ENCODE measurements around the gene ZDHHC8. TPM values are rescaled to one million over a fixed set of nuclear protein-coding genes. Genes with fewer than 3 reads are reported as not detected.

The ZDHHC8 gene
- total and polyA plus RNA-seq, 2 experiments from 2014 or later = 9.6 to 72.7 TPM

DNA sequence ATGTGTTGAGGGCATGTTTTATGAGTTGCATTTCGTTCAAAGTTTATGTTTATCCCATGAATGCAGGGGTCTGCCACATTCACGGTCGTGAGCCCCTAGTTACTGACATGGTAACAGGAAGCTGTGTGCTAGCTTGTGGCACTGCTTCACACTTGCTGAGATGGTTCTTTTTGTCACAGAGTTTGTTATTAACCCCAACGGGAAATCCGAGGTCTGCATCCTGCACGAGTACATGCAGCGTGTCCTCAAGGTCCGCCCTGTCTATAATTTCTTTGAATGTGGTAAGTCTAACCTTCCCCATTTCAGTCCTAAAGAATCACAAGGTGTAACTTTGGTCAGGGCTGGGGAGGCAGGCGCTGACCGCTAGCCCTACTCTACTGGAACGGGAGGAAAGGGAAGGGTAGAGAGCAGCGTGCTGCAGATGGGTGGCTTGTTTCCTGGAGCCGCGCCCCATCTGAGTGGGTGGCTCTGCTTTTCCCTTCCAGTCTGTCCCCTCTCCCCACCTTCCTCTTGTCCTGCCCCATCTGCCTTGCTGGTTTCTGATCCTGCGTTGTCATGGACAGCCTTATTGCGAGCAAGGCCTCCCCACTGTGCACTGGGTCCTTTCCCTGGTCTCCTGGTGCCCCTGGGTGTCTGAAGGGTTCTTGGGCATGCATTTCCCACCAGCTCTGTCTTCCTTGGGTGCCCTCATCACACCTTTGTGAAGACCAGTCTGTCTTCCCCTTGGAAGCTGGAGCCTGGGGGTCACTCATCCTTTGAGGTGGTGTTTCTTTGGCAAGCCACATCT lies 39.7 kb upstream of the ZDHHC8 start:
- Histone ChIP-seq H3K79me2 (peaks cover 22% of the 10 kb centered on the region), H3K4me1 (ENCODE audit: insufficient read depth) (no peaks in the 10 kb centered on the region), H3K4me2 (no peak overlapping the region), H3K36me3 (replicated peaks; ENCODE audit: insufficient read depth, low read depth) (no peaks in the 10 kb centered on the region), H4K20me1 (ENCODE audit: insufficient read depth, poor library complexity, severe bottlenecking) (no peaks in the 10 kb centered on the region), H3K27ac (no peak overlapping the region), H3K9me3 (ENCODE audit: low read depth) (no peaks in the 10 kb centered on the region), H3K27me3 (no peaks in the 10 kb centered on the region), H3K4me3 (no peak overlapping the region), H3K9me2 (replicated peaks; ENCODE audit: insufficient read depth) (no peaks in the 10 kb centered on the region), H2AFZ (no peak overlapping the region)
- no peak for DNase-seq (ENCODE audit: low spot score)
- TF ChIP-seq EZH2 (IDR thresholded peaks at IDR 0.05; ENCODE audit: borderline replicate concordance) (no peak), EZH2phosphoT487 (IDR thresholded peaks at IDR 0.05; ENCODE audit: low read depth, severe bottlenecking, unreplicated experiment) (no peak)
- TF ChIP-seq, protein P1, sequence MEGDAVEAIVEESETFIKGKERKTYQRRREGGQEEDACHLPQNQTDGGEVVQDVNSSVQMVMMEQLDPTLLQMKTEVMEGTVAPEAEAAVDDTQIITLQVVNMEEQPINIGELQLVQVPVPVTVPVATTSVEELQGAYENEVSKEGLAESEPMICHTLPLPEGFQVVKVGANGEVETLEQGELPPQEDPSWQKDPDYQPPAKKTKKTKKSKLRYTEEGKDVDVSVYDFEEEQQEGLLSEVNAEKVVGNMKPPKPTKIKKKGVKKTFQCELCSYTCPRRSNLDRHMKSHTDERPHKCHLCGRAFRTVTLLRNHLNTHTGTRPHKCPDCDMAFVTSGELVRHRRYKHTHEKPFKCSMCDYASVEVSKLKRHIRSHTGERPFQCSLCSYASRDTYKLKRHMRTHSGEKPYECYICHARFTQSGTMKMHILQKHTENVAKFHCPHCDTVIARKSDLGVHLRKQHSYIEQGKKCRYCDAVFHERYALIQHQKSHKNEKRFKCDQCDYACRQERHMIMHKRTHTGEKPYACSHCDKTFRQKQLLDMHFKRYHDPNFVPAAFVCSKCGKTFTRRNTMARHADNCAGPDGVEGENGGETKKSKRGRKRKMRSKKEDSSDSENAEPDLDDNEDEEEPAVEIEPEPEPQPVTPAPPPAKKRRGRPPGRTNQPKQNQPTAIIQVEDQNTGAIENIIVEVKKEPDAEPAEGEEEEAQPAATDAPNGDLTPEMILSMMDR (IDR thresholded peaks at IDR 0.05; ENCODE audit: poor library complexity) = no peak
- WGBS (ENCODE audit: low lambda C conversion rate, missing lambda C conversion rate) = 98% methylated on average over 16 of the region's 16 CpGs

DNA sequence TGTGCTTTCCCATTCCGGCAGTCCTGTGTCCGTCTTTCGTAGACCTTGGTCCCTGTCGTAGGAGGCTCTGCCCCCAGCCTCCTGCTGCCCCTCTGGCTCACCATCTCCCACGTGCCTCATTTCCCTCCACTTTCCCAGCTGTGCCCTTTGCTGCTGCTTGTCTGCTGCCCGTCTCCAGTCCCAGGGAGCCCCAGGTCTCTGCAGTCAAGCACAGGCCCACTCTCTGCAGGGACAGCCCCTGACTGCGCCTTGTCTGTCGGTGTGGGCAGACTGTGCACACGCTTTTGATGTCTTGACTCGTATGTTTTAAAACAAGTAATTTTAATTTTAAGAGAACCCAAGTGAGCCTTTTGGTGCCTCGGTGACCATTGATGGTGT lies 39.1 kb upstream of the ZDHHC8 start:
- no peak overlapping the region for H3K4me3 ChIP-seq
- H3K4me1 ChIP-seq (ENCODE audit: insufficient read depth) = no peaks in the 10 kb centered on the region
- H4K20me1 ChIP-seq (ENCODE audit: insufficient read depth, poor library complexity, severe bottlenecking) = no peaks in the 10 kb centered on the region
- H3K27ac ChIP-seq = no peak overlapping the region
- H2AFZ ChIP-seq = no peak overlapping the region
- 98% methylated on average over 11 of the region's 11 CpGs for WGBS (ENCODE audit: low lambda C conversion rate, missing lambda C conversion rate)
- H3K4me2 ChIP-seq = no peak overlapping the region
- no peaks in the 10 kb centered on the region for H3K9me3 ChIP-seq (ENCODE audit: low read depth)
- H3K27me3 ChIP-seq = no peaks in the 10 kb centered on the region
- TF ChIP-seq EZH2 (IDR thresholded peaks at IDR 0.05; ENCODE audit: borderline replicate concordance) (no peak), EZH2phosphoT487 (IDR thresholded peaks at IDR 0.05; ENCODE audit: low read depth, severe bottlenecking, unreplicated experiment) (no peak)
- TF ChIP-seq, protein P1 (IDR thresholded peaks at IDR 0.05; ENCODE audit: poor library complexity) = no peak
- no peaks in the 10 kb centered on the region for H3K9me2 ChIP-seq (replicated peaks; ENCODE audit: insufficient read depth)
- no peak for DNase-seq (ENCODE audit: low spot score)
- no peaks in the 10 kb centered on the region for H3K36me3 ChIP-seq (replicated peaks; ENCODE audit: insufficient read depth, low read depth)
- H3K79me2 ChIP-seq = peaks cover 22% of the 10 kb centered on the region

DNA sequence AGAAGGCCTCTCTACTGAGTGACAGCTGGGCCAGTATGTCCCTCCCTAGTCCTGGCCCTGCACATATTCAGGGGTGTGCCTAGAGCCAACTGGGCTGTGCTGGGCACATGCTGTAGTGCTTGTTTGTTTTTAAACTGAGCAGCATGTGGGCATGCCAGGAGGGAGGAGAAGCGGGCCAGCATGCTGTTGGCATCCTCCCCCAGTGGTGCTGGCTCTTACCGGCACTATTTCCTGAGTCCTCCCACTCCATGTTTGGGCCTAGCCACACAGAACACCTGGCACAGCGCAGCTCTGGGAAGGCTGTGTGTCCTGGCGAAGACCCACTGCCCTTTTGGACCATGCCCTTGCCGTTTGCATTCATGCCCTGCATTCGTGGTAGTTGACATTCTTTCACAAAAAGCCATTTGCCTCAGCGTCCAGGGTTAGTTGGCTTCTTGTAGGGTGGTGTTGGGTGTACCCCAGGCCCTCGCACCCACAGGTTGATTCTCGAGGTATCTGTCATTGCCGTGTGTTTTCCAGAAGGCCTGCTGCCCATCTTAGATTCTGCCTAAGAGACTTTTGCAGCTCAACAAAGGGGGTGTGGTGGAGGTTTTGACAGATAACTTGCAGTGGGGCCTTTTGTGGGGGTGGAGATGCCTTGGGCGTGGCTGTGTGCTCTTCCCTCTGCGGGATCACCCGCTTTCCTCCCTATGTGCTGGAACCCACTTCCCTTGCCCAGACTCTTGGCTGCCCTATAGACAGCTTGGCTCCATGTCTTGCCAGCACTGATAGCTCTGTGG lies 38.0 kb upstream of the ZDHHC8 start:
- Histone ChIP-seq H3K27ac (no peak overlapping the region), H3K79me2 (peaks cover 20% of the 10 kb centered on the region)

More for the DNA sequence above, 38.0 kb upstream of the ZDHHC8 start:
- DNase-seq (ENCODE audit: low spot score) = no peak
- TF ChIP-seq EZH2 (IDR thresholded peaks at IDR 0.05; ENCODE audit: borderline replicate concordance) (no peak), EZH2phosphoT487 (IDR thresholded peaks at IDR 0.05; ENCODE audit: low read depth, severe bottlenecking, unreplicated experiment) (no peak)
- TF ChIP-seq, protein P1 (IDR thresholded peaks at IDR 0.05; ENCODE audit: poor library complexity) = no peak
- Histone ChIP-seq H4K20me1 (ENCODE audit: insufficient read depth, poor library complexity, severe bottlenecking) (no peaks in the 10 kb centered on the region), H2AFZ (no peak overlapping the region), H3K27me3 (no peaks in the 10 kb centered on the region), H3K4me3 (no peak overlapping the region), H3K4me1 (ENCODE audit: insufficient read depth) (no peaks in the 10 kb centered on the region), H3K36me3 (replicated peaks; ENCODE audit: insufficient read depth, low read depth) (no peaks in the 10 kb centered on the region), H3K4me2 (no peak overlapping the region), H3K9me3 (ENCODE audit: low read depth) (no peaks in the 10 kb centered on the region), H3K9me2 (replicated peaks; ENCODE audit: insufficient read depth) (no peaks in the 10 kb centered on the region)
- WGBS (ENCODE audit: low lambda C conversion rate, missing lambda C conversion rate) = 96% methylated on average over 13 of the region's 13 CpGs

All from hepatocyte (in vitro differentiated cells).